HTERT RPE-1 (cell line): Measurements from ENCODE around the gene USP48.
"Not testable (repeated sequence)": the region's sequence is repeated elsewhere in the genome, so short reads cannot be mapped to it uniquely, and the experiment has no call there.

Source experiments
- in situ Hi-C: fragments of 300-500 bp; cut with MboI; formaldehyde crosslinking; loops from 4 replicates; pipeline ENCODE4 v1.14.3; 2020; ENCODE audit warnings: low sequenced_read_pairs

The USP48 gene

GRCh38 chr1:21814981-21815582 lies 32.1 kb upstream of the USP48 start:
- in situ Hi-C loops = no loop called here

- in situ Hi-C loops = no loop called here
Observed at GRCh38 chr1:21814241-21814918, 31.4 kb upstream of the USP48 start.

- in situ Hi-C loops = no loop called here
Observed at GRCh38 chr1:21813542-21813941, 30.6 kb upstream of the USP48 start.

- in situ Hi-C loops = no loop called here
Observed at GRCh38 chr1:21811875-21812305, 28.9 kb upstream of the USP48 start, which contains the start of gene LDLRAD2. LDLRAD2 (plus strand) TSS chr1:21812265; CDS start chr1:21812452, 187 bp downstream.

GRCh38 chr1:21804536-21804935 lies 21.6 kb upstream of the USP48 start:
- in situ Hi-C loops = no loop called here

- in situ Hi-C loops = no loop called here
Observed at GRCh38 chr1:21801100-21801499, 18.2 kb upstream of the USP48 start.

- in situ Hi-C loops = no loop called here
Observed at GRCh38 chr1:21799730-21800129, 16.8 kb upstream of the USP48 start.

- in situ Hi-C loops = no loop called here
Observed at GRCh38 chr1:21795075-21795474, 12.1 kb upstream of the USP48 start.

- in situ Hi-C loops = no loop called here
Observed at GRCh38 chr1:21794656-21795055, 11.7 kb upstream of the USP48 start.

- in situ Hi-C loops = no loop called here
Observed at GRCh38 chr1:21793104-21793503, 10.2 kb upstream of the USP48 start.

GRCh38 chr1:21786640-21787039 lies 3.7 kb upstream of the USP48 start:
- in situ Hi-C loops = no loop called here

- in situ Hi-C loops = not testable (repeated sequence)
Observed at GRCh38 chr1:21785764-21786163, 2.8 kb upstream of the USP48 start.

- in situ Hi-C loops = no loop called here
Observed at GRCh38 chr1:21783679-21784603, 992 bp upstream of the USP48 start.

- in situ Hi-C loops = no loop called here
Observed at GRCh38 chr1:21782349-21782867, 541 bp downstream of the USP48 start.

GRCh38 chr1:21781815-21782348 lies 1.1 kb downstream of the USP48 start:
- in situ Hi-C loops = no loop called here

GRCh38 chr1:21779613-21780521 lies 3.1 kb downstream of the USP48 start:
- in situ Hi-C loops = no loop called here

GRCh38 chr1:21778405-21778727 lies 4.6 kb downstream of the USP48 start:
- in situ Hi-C loops = no loop called here

GRCh38 chr1:21776925-21777324 lies 6.0 kb downstream of the USP48 start:
- in situ Hi-C loops = not testable (repeated sequence)

- in situ Hi-C loops = no loop called here
Observed at GRCh38 chr1:21775985-21776562, 6.9 kb downstream of the USP48 start.

GRCh38 chr1:21775550-21775914 lies 7.4 kb downstream of the USP48 start:
- in situ Hi-C loops = no loop called here
